GDM1 (cell line): ENCODE results near the gene SHANK3.

Experiments
- DNase-seq: peaks from one replicate; lab custom pipeline; 2025; lab: John Stamatoyannopoulos, UW

Gene SHANK3

GRCh38 chr22:50678218-50678650 is 5.6 kb downstream of the SHANK3 start:
- DNase-seq: no peak

- DNase-seq: no peak
Observed at GRCh38 chr22:50678651-50679521, 6.3 kb downstream of the SHANK3 start.

GRCh38 chr22:50683086-50683993 is 10.7 kb downstream of the SHANK3 start:
- no peak for DNase-seq

DNA sequence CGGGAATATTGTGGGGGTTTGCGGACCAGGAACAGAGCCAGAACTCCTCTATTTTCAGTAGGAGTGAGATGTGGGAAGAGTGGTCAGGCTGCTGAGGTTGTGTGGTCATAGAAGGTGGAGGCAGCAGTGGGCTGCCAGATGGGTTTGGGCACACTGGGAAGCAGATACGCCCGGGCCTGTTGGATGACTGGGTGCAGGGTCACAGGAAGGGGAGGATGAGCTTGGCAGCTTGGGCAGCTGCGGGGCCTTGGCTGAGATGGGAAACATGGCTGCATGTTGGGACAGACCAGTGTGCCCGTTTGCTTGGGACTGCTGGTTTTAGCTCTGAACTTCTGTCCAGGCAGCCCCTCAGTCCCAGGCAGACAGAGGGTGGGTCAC is 11.4 kb downstream of the SHANK3 start:
- DNase-seq: no peak

DNA sequence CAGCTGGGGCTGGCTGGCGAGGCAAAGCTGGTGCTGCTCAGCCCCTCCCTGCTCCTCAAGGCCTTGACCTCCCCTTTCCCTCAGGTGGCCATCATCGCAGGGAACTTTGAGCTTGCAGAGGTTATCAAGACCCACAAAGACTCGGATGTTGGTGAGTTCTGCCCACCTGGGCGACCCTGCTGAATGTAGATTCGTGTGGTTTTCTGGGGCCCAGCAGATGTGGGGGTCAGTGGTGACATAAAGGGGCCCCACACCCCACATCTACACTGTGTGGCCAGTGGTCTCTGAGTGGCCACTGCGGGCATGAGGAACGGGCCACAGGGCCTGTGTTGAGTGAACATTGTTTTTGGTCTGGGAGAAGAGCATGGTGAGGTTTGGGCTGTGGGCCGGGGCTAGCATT is 11.9 kb downstream of the SHANK3 start:
- no peak for DNase-seq

DNA sequence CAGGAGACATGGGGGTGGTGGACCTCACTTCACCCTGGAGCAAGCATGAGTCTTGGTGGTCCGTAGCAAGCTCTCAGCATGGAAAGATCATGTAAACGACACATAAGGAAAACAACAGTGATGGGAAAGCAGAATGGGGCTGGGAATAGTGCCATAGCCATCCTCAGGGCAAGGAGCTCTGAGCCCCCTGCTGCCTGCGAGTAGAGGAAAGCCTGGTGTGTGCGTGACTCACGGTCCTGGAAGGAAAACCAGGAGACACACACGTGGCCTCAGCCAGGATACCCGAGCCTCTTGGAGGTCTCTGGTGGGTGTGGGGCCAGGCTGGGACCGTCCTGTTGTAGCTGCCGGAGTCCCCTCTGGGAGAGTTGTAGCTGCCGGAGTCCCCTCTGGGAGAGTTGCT is 12.4 kb downstream of the SHANK3 start:
- no peak for DNase-seq

DNA sequence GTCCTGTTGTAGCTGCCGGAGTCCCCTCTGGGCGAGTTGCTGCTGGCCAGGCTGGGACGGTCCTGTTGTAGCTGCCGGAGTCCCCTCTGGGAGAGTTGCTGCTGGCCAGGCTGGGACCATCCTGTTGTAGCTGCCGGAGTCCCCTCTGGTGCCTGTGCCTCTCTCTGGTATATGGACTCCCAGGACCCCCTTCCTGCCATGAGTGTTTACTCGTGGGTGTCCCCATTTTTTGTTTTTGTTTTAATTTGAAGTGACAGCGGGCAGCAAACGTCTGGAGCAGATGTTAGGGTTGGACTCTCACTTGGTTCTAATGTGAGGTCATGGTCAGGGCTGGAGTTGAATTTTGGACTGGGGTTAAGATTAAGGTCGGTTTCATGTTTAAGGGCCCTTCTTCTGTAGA is 14.2 kb downstream of the SHANK3 start:
- no peak for DNase-seq

- DNase-seq: no peak
Observed at GRCh38 chr22:50687829-50688228, 15.2 kb downstream of the SHANK3 start.

DNA sequence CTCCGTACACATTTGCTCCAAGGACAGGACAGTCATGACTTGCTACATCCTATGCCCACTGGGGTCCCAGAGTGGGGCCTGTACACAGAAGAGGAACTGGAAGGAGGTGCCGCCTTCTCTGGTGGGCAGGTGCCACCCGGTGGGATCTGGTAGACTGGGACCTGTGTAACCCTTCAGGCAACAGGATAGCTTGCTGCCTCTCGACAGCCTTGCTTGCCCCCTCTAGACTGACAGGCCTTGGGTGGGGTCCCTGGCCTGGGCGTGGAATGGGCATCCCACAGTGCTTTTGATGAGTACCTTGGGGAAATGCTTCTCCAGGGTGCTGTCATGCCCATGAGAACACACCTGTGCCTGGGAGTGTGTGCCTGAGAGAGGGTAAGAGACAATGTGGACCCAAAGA is 15.8 kb downstream of the SHANK3 start:
- DNase-seq: no peak

GRCh38 chr22:50691521-50691920 is 18.9 kb downstream of the SHANK3 start:
- no peak for DNase-seq

DNA sequence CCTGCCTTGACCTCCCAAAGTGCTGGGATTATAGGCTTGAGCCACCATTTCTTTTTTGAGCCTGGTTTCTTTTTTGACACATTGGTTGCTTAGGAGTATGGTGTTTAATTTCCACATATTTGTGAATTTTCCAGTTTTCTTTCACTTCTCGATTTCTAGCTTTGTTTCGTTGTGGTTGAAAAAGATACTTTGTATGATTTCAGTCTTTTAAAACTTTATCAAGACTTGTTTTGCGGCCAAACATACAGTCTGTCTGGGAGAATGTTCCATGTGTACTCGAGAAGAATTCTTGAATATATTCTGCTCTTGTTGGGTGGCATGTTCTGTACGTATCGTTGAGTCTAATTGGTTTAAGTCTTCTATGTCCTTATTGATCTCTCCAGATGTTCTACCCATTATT is 20.8 kb downstream of the SHANK3 start:
- no peak for DNase-seq

GRCh38 chr22:50694099-50694605 is 21.5 kb downstream of the SHANK3 start:
- no peak for DNase-seq

DNA sequence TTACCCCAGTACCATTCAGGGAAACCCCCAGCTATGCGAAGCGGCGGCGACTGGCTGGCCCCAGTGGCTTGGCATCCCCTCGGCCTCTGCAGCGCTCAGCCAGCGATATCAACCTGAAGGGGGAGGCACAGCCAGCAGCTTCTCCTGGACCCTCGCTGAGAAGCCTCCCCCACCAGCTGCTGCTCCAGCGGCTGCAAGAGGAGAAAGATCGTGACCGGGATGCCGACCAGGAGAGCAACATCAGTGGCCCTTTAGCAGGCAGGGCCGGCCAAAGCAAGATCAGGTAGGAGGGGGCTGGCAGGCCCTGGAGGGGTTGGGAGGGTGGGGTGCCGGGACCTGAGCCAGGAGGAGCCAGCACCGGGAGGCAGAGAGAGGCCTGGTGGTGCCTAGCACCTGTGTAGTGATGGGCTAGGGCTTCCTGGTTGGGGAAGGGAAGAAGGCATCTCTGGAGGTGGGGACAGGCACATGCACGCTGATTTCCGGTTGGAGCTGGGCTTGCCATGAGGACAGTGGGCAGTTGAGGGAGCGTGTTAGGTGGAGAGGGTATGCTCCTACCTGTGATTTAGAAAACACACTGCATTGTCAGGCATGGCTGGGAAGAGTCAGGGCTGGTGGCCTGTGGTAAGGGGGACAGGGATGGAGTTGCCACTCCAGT is 22.3 kb downstream of the SHANK3 start:
- no peak for DNase-seq

- DNase-seq: no peak
Observed at GRCh38 chr22:50695421-50696250, 23.0 kb downstream of the SHANK3 start.

GRCh38 chr22:50696251-50696798 is 23.7 kb downstream of the SHANK3 start:
- DNase-seq: no peak

DNA sequence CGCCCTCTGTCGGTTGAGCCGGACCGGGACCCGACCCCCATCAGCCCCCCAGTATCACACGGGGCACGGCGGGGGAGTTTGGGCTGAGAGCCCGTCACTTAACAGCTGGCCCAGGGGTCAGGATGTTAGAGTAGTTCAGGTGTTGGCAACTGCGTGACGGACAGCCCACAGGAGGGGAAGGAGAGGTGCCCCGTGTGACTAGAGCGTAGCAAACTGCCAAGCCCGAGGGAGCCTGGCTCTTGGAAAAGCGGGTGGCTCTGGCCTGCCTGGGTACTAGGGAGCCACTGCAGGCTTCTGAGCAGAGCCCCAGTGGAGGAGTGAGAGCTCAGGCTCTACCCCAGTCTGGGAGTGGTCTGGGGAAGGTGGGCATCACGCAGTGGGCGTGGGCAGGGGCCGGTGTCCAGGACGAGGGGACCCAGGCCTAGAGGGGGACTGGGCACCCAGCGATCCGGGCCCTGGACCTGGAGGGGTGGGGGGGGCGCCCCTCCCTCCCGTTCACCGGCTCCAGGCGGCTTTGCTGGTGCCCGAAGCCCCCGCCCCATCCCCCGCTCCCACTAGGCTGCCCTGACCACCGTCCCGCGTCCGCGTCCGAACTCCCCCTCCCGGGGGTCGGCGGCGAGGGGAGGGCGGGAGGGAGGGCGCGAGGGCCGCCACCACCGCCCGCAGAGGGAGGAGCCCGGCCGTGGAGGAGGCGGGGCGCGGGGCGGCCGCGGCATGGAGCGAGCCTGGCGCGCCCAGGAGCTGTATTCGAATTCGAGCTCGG is 24.4 kb downstream of the SHANK3 start:
- DNase-seq: no peak

- no peak for DNase-seq
Observed at GRCh38 chr22:50697667-50698506, 25.3 kb downstream of the SHANK3 start.

DNA sequence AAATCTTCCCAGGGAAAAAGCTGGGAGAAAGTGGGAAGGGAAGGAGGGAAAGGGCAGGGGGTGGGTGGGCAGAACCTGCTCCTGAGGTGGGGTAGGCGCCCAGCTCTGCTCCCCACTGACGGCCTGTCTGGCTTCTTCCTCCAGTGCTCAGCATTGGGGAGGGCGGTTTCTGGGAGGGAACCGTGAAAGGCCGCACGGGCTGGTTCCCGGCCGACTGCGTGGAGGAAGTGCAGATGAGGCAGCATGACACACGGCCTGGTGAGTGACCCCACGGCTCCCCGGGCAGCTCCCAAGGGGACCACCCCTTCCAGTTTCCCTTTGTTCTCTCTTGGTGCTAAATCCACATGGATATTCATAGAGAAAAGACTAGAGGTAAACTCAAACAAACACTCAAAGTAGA is 25.9 kb downstream of the SHANK3 start:
- DNase-seq: no peak

- DNase-seq: no peak
Observed at GRCh38 chr22:50699001-50699755, 26.6 kb downstream of the SHANK3 start.
